Glutamatergic neuron (in vitro differentiated cells): ENCODE measurements around the gene SEC16A. TPM values are rescaled to one million over a fixed set of nuclear protein-coding genes. Genes with fewer than 3 reads are reported as not detected.

ENCODE experiments used
- DNase-seq: peaks from one replicate; pipeline ENCODE4 v3.0.0; 2022
- H3K27ac Mint-ChIP-seq: one replicate; pipeline ENCODE4 v1.8.0; 2020; ENCODE audit warnings: mild to moderate bottlenecking, mixed read lengths, inconsistent platforms; ENCODE audit not compliant: unreplicated experiment
- H3K27me3 Mint-ChIP-seq: one replicate; pipeline ENCODE4 v1.8.0; 2020; ENCODE audit warnings: mild to moderate bottlenecking, moderate library complexity, mixed read lengths, inconsistent platforms; ENCODE audit not compliant: unreplicated experiment
- H3K36me3 Mint-ChIP-seq: one replicate; pipeline ENCODE4 v1.8.0; 2020; ENCODE audit warnings: mild to moderate bottlenecking, mixed read lengths, inconsistent platforms; ENCODE audit not compliant: unreplicated experiment
- H3K4me1 Mint-ChIP-seq: one replicate; pipeline ENCODE4 v1.8.0; 2020; ENCODE audit warnings: mild to moderate bottlenecking, low read depth, mixed read lengths, inconsistent platforms; ENCODE audit not compliant: unreplicated experiment
- H3K4me3 Mint-ChIP-seq: one replicate; pipeline ENCODE4 v1.8.0; 2020; ENCODE audit warnings: mild to moderate bottlenecking, mixed read lengths, inconsistent platforms; ENCODE audit not compliant: unreplicated experiment
- H3K9me3 Mint-ChIP-seq: one replicate; pipeline ENCODE4 v1.8.0; 2020; ENCODE audit warnings: mild to moderate bottlenecking, moderate library complexity, mixed read lengths, inconsistent platforms; ENCODE audit not compliant: unreplicated experiment
- total RNA-seq: library from RNA; stranded (reverse); fragmentation: NEBNext Ultra II Directional; extraction: Animal tissue kit (Norgen Biotek cat#: 25700); gene quantifications from one replicate; pipeline ENCODE4 v1.2.1, GENCODE V29; 2021; ENCODE audit not compliant: unreplicated experiment
- TF ChIP-seq, protein P1 (sequence below): fragments of 200-600 bp; sonication (generic); IDR thresholded peaks from one replicate; pipeline ENCODE4 v1.5.0; 2021; ENCODE audit not compliant: partially characterized antibody, unreplicated experiment

SEC16A gene
- total RNA-seq, 1 donor from 2014 or later = 74.3 TPM

DNA sequence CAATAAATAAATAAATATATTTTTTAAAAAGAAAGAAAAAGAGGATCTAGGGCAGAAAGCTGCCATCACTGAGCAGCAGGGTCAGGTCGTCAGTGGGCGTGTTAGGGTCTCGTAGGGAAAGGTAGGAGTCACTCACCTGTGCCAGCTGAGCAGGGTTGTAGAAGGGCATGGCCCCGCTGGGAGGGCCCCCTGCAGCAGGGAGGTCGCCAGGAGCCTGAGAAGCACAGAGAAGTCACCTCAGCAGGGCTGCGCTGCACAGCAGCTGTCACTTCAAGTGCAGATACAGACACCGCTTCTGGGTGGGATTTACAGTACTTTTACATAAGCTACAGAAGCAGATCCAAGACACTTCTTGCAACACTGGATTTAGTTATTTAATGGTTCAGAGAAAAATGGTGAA is 39.2 kb downstream of the SEC16A start:
- peaks cover 11% of the 10 kb centered on the region for H3K9me3 Mint-ChIP-seq
- no peak overlapping the region for H3K4me3 Mint-ChIP-seq
- TF ChIP-seq, protein P1, sequence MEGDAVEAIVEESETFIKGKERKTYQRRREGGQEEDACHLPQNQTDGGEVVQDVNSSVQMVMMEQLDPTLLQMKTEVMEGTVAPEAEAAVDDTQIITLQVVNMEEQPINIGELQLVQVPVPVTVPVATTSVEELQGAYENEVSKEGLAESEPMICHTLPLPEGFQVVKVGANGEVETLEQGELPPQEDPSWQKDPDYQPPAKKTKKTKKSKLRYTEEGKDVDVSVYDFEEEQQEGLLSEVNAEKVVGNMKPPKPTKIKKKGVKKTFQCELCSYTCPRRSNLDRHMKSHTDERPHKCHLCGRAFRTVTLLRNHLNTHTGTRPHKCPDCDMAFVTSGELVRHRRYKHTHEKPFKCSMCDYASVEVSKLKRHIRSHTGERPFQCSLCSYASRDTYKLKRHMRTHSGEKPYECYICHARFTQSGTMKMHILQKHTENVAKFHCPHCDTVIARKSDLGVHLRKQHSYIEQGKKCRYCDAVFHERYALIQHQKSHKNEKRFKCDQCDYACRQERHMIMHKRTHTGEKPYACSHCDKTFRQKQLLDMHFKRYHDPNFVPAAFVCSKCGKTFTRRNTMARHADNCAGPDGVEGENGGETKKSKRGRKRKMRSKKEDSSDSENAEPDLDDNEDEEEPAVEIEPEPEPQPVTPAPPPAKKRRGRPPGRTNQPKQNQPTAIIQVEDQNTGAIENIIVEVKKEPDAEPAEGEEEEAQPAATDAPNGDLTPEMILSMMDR = no peak
- H3K36me3 Mint-ChIP-seq = no peaks in the 10 kb centered on the region
- H3K27me3 Mint-ChIP-seq = peaks cover 8% of the 10 kb centered on the region
- H3K27ac Mint-ChIP-seq = no peak overlapping the region
- DNase-seq = no peak
- no peaks in the 10 kb centered on the region for H3K4me1 Mint-ChIP-seq

DNA sequence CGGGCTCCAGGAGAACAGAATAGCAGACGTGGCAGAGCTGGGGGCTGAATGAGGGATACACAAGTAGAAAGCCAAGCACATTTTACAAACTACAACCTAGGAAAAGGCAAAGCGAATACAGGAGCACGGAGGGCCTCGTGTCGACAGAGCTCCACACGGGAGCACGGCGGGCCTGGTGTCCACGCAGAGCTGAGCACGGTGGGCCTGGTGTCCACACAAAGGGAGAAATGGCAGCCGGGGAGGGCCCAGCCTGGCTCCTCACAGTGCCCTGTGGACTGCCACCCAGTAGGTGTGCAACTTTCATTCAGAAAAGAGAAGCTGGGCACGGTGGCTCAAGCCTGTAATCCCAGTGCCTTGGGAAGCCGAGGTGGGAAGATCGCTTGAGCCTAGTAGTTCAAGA is 39.8 kb downstream of the SEC16A start:
- Mint-ChIP-seq H3K27ac (no peak overlapping the region), H3K36me3 (no peaks in the 10 kb centered on the region)

DNA sequence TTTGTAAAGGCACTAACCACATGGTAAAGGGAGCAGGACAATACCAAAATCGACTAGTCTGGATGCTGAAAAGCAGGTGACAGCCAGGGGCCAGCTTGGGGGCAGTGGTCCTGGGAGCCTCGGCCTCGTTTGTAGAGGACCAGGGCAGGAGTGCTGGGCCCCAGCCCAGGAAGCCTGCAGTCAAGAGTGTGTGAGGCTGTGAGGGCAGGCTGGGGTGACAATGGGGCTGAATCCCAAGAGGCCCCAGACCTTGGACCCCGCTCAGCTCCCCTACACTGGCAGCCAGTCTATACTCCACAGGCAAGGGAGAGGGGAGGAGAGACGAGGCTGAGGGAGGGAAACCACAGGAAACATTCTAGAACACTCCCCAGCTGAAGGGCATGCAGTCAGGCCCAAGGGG is 40.6 kb downstream of the SEC16A start:
- Mint-ChIP-seq H3K9me3 (peaks cover 11% of the 10 kb centered on the region), H3K36me3 (no peaks in the 10 kb centered on the region), H3K27me3 (peaks cover 9% of the 10 kb centered on the region), H3K4me1 (peaks cover 3% of the 10 kb centered on the region), H3K4me3 (no peak overlapping the region), H3K27ac (no peak overlapping the region)
- DNase-seq = peak; percentile 8
- TF ChIP-seq, protein P1 = no peak

More for the DNA sequence above, 39.8 kb downstream of the SEC16A start:
- Mint-ChIP-seq H3K4me3 (no peak overlapping the region), H3K9me3 (peaks cover 11% of the 10 kb centered on the region), H3K4me1 (no peaks in the 10 kb centered on the region), H3K27me3 (peaks cover 7% of the 10 kb centered on the region)
- no peak for DNase-seq
- TF ChIP-seq, protein P1 = no peak

GRCh38 chr9:136441681-136442245 is 41.1 kb downstream of the SEC16A start:
- TF ChIP-seq, protein P1 = no peak
- DNase-seq = no peak
- H3K4me3 Mint-ChIP-seq = peak overlapping the region; percentile 49
- H3K4me1 Mint-ChIP-seq = peaks cover 8% of the 10 kb centered on the region
- H3K27ac Mint-ChIP-seq = no peak overlapping the region
- H3K36me3 Mint-ChIP-seq = no peaks in the 10 kb centered on the region
- H3K9me3 Mint-ChIP-seq = peaks cover 10% of the 10 kb centered on the region
- peaks cover 12% of the 10 kb centered on the region for H3K27me3 Mint-ChIP-seq

DNA sequence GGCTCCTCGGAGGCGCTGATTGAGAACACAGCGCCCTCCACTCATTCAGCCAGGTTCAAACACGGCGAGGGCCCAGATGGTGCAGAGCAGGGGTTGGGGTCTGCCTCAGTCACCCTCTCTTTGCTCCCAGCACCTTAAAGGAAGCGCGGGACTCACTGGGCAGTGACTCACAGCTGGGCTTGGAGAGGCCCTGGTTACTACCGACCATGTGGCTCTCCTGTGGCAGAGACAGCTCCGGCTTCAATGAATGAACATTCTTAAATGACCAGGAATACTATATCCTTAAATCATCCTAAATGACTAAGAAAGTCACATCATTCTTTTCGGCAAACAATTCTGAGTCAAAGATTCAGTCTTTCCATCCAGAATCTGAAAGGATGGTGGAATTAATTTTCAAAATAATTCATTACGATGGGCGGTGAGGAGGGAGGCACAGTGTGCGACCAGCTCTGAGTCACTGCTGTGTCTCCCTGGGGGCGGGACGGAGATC is 41.6 kb downstream of the SEC16A start:
- H3K4me1 Mint-ChIP-seq = peaks cover 12% of the 10 kb centered on the region
- TF ChIP-seq, protein P1 = no peak
- DNase-seq = no peak
- peaks cover 10% of the 10 kb centered on the region for H3K9me3 Mint-ChIP-seq
- H3K4me3 Mint-ChIP-seq = peak overlapping the region; percentile 49
- H3K36me3 Mint-ChIP-seq = no peaks in the 10 kb centered on the region
- no peak overlapping the region for H3K27ac Mint-ChIP-seq
- H3K27me3 Mint-ChIP-seq = peaks cover 13% of the 10 kb centered on the region
